Left cardiac atrium (tissue), 4 donors: Measurements from ENCODE around the gene CDC42BPG. TPM values are rescaled to one million over a fixed set of nuclear protein-coding genes. Genes with fewer than 3 reads are reported as not detected.
A peak's percentile ranks its signal among the peaks of the same experiment; 100 is the strongest.
"Not testable (repeated sequence)": the region's sequence is repeated elsewhere in the genome, so short reads cannot be mapped to it uniquely, and the experiment has no call there.

Experiments used
- ATAC-seq, 2 donors: fragments of 200-7000 bp; cut with Tn5 transposase; one replicate each; pipeline ENCODE4 v1.9.1; 2020; ENCODE audit warnings: mild to moderate bottlenecking in 2 of 2, moderate library complexity in 2 of 2
- DNase-seq: peaks from one replicate; pipeline ENCODE4 v3.0.0-alpha.2; 2020
- intact Hi-C, 2 donors: fragments of 100-400 bp; cut with DNase I; formaldehyde crosslinking; loops; one replicate each; pipeline versions ENCODE4 v1.14.1 to v1.15.1; 2022 to 2023
- total RNA-seq, 2 donors: library from RNA; stranded (reverse); fragmentation: NEBNext Ultra II Directional; extraction: Animal tissue kit (Norgen Biotek cat#: 25700); gene quantifications; one replicate each; pipeline ENCODE4 v1.2.1, GENCODE V29; 2021
- donor health status: DM: no; HTN: yes; CAD: no.
- donor health status: DM: no; HTN: yes; CAD: no; lungs with severe emphysema.
- donor health status: DM: yes; HTN: yes; CAD: no.
- donor health status: Dilated cardiomyopathy.

Gene CDC42BPG
- total RNA-seq, 2 donors from 2014 or later: 0.55 to 0.65 TPM

DNA sequence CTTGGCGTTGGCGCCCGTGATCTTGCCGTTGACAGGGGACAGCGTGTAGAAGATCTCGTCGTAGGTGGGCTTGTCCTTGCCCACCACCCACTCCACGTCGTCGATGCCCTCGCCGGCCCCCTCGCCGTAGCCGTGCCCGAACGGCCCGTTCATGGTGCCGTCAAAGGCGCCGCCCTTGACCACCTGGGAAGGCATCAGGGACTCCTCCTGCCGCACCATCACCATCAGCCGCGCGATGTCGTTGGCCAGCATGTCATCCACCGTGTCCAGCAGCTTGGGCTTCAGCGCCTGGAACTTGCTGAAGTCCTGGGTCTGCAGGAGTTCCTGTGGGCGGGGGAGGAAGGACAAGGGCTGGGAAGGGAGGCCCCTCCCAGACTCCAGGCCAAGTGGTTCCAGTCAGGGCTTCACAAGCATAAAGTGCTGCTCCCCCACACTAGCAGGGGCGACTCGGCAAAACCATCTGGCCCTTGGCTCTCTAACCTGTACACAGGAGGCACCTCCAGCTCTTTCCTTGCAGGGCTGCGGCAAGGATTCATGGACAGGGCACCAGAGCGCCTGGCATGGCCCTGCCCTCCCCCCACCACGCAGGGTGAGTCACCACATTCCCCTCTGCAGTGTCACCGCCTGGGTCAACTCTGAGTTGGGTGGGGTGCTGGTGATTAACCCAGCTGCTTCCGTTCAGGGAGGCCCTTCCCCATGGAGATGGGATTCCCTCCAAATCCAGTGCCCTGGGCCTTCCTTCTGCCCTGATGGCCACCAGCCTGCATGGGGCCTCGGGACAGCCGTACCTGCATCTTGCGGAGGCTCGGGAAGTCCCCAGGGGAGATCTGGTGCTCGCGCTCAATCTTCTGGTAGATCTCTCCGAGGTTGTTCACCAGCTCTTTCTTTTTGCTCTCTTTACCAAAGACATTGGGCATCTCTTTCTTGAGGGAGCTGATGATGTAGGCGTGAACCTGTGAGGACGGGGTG is 10.4 kb upstream of the CDC42BPG start:
- DNase-seq: peak; percentile 91
- ATAC-seq: peak; percentile 59 to 91
- intact Hi-C loops: no loop called here

DNA sequence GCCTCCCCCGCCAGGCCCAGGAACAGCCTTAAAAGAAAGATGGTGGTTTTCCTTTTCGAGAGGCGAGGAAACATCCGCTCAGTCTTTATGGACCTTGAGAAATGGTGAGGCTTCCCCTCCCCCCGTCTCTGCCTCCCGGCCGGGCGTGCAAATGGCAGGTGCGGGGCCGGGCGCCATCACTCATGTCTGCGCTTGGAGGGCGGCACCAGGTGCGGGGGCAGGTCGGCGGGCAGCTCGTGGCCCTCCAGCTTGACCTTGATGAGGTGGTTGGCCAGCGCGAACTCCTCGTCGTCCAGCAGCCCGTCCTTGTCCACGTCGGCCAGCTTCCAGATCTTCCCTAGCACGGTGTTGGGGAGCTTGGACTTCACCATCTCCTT is 9.7 kb upstream of the CDC42BPG start:
- intact Hi-C loops: no loop called here
- ATAC-seq: no peak
- no peak for DNase-seq

DNA sequence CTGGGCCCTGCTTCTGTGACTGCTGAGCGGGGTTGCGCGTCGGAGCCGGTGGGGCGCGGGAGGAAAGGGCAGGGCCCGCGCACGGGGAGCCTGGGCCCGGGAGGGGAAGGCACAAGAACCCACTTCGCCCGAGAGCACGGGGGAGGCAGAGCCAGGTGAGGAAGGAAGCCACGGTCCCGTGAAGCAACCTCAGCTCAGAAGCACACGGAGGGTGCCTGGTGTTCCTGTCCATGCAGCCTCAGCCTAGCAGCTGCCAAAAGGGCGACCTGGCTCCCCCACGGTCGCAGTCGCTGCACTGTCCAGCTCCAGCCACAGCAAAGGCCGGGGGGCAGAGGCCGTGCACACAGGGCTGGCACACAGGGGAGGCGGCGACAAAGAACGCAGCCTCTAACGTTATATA is 9.3 kb upstream of the CDC42BPG start:
- ATAC-seq: no peak
- intact Hi-C loops: no loop called here
- no peak for DNase-seq

DNA sequence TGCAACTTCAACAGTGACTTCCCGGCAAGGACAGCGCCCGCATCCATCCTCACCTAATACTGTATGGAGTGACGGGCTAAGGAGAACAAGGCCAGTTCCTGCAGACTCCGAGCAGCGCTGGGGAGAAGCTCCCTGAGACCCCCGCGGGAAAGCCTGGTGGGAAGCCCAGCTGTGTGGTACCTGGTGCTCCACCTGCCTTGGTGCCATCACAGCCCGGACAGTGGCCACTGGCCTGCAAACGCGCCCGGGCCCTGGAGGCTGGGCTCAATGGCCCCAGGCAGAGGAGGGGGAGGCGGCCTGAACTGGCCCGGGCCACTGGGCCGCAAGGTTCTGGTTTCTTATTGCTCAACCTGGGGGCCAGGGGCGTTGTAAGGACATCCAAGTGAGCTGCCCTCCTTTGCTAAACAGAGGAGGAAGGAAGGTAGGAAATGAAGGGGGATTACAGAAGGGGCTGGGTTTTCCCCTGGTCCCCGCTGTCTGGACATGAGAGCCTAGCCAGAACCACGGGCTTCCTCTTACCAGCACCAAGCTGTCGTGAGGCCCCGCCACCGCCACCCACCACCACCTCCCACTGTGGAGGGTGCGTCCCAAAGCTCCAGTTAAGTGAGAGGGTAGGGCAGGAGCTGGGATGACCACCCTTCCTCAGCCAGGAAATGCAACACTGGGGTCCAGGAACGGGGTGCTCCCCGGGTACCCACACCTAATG is 8.5 kb upstream of the CDC42BPG start:
- no peak for ATAC-seq
- no peak for DNase-seq

DNA sequence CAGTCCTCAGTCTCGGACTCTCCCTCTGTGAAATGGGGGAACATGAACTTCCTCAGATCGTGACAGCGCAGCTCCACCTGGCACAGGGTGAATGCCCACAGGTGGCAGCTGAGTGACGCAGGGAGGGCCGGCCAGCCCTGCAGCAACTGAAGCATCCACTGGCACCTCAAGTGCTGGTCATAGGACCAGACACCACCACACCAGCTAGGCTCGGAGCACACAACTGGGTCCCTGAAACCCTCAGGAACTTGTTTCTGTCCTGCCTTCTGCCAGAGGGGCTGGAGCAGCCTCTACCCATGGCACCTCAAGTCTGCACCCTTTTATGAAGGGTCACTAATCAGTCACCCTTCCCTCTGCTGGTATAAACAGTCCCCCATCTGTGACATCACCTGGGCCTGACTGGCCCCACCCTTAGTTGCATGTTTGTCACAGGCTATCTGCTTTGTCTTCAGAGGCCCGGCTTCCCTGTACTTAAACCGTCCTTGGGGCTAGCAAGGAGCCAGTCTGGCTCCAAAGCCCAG is 7.4 kb upstream of the CDC42BPG start:
- intact Hi-C loops: no loop called here
- DNase-seq (no peak), ATAC-seq (no peak)

More for the DNA sequence above, 8.5 kb upstream of the CDC42BPG start:
- intact Hi-C loops: no loop called here

DNA sequence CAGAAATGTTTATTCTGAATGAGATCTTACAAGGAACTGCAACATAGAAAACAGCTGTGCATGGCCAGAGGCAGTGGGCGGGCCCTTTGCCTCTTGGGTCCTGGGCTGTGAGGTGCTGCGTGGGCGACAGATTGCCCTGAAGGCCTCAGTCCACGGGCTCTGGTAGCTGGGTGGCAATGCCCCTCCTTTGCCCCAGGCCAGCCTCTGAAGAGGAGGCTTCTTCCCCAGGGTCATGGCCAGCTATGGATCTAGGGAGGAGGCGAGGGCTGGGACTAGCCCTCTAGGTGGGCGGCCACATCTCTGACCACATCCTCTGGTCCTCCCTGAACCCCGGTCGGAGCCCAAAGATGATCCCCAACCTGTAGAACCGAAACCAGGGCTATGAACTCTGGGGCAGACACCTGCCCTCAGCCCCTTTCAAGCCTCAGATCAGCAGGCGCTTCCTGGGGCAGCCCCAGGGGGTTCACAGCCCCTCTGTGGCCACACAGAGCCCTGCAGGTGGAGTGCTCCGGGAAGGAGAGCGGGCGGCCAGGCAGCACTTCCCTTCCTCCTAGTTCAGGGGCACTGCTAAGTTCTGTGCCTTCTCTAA is 6.6 kb upstream of the CDC42BPG start:
- no peak for DNase-seq
- ATAC-seq: no peak
- intact Hi-C loops: no loop called here

DNA sequence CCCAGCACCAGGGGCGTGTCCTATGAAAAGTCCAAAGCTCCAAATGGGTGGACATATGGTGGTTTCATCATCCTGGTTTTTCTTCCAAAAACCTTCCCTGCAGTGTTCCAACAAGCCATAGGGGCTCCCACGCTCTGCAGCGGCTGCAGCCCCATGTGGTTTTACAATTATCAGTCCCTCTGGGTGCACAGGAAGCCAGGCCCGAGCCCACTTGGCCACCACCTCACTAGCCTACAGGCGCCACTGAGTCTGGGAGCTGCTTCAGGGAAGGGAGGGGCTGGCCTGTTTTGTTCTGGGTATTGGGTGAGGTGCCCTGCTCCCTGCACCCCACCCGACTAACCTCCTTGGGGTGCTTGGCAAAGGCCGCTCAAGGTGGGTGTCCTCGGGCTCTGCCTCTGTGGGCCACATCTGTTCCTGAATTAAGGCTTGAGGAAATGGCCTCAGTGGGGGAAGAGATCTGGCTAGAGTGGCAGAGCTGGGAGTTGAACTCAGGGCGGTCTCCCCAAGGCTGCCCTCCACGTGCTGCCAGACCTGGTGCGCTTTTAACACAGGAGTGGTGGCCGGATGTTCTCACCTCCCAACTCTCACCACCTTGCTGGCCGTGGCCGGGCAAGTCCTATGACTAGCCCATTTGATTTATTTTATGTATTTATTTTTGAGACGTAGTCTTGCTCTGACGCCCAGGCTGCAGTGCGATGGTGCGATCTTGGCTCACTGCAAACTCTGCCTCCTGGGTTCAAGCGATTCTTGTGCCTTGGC is 5.3 kb upstream of the CDC42BPG start:
- DNase-seq: peak; percentile 52
- intact Hi-C loops: loop anchor here in 1 of 2 donors (10.0 kb wide), 1 partner anchor 65 kb away; no protein-coding TSS in a partner anchor
- peak; percentile 13 to 15 for ATAC-seq

DNA sequence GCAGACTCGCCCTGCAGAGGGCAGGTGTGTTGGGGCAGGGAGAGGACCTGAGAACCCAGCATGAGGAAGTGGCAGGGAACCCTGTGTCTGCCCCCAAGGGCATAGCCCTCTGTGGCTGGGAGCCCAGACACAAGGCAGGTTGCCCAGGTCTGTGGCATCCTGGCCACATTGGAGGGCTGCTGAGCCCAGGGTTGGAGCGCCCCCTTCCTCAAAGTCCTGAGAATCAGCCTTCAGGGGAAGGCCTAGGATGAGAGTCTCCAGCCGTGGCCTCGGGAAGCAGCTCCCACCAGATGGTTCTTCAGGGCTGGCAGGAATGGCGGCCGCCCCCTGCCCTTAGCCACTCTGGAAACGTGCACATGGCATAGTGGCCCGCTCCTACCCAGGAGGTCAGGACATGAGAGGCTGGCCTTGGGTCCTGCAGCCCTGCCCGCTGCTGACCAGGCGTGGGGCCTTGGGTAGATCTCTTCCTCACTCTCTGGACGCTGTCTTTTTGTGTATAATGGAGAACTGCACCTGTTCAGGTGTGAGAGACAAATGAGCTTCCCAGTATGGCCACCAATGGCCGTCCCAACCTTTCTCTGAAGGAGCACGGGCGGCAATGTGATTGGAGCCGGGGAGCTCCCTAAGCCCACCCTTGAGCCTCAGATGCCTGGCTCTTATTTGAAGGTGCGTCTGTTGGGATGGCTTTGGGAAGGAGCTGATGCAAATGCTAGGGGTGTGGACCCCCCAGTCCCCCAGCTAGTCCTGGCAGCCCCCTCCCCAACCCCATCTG is 4.6 kb upstream of the CDC42BPG start:
- no peak for DNase-seq
- no peak for ATAC-seq
- intact Hi-C loops: loop anchor here in 1 of 2 donors (10.0 kb wide), 1 partner anchor 64 kb away; no protein-coding TSS in a partner anchor

DNA sequence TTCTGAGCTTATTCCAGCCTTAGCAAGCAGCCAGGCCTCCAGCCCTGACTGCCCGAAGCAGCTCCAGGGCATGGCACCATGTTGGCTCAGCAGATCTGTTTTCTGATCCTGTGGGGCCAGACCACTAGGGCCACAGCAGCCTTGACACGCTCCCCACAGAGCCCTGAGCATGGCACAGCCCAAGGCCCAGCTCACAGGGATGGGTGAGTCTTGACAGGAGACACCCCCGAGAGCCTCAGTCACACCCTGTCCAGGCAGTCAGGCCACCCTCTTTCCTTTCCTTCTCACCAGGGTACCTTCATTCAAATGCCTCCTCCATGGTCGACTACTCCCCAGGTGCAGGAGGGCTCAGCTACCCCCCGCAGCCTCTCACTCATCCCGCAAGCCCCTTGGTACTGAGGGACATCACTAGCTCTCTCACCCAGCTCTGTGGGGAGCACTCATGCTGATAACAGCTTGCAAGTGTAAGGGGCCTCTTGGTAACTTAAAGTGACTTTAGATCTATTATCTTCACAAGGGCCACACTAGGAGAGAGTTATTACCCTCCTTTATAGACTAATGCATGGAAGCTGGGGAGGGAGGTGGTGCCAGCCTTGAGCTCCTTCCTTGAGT is 3.9 kb upstream of the CDC42BPG start:
- intact Hi-C loops: loop anchor here in 1 of 2 donors (10.0 kb wide), 1 partner anchor 64 kb away; no protein-coding TSS in a partner anchor
- no peak for ATAC-seq

DNA sequence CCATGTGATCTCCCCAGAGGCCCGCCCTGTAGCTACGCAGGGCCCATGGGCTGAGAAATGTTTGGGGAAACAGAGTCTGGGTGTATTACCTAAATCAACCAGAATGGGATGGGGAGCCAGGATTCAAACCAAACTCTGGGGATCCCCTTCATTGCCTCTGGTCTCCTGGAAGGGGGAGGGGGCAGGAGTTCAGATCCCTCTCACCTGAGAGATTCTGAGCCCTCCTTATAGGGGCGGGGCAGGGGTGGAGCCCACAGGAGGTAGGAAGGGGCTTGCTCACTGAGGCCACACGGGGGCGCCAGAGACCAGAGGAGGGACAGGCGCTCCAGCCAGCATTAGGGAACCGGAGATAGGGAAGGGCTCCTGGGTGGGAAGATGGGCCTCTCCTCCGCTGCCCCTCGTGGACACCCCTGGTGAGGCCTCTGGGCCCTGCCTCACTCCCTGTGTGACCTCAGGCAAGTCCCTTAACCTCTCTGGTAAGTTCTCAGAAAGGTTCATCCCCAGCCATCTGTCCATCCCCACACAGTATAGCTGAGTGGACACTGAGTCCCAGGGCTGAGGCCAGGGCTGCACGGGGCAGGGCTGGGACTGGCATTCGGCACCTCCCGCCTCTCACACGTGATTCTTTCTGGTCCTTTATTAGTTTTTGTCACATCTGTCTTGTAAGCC is 2.7 kb upstream of the CDC42BPG start:
- DNase-seq (peak; percentile 93), ATAC-seq (peak; percentile 83 to 88)
- intact Hi-C loops: loop anchor here (1.0 to 10.0 kb wide), 3 partner anchors 47 to 62 kb away; no protein-coding TSS in a partner anchor

More for the DNA sequence above, 3.9 kb upstream of the CDC42BPG start:
- no peak for DNase-seq

DNA sequence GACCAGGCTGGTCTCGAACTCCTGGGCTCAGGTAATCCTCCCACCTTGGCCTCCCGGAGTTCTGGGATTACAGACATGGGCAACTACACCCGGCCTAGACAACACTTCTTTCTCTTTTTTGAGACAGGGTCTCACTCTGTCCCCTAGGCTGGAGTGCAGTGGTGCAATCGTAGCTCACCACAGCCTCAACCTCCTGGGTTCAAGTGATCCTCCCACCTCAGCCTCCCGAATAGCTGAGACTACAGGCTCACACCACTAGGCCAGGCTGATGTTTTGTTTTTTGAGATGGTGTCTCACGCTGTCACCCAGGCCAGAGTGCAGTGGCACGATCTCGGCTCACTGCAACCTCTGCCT is 1.3 kb upstream of the CDC42BPG start:
- intact Hi-C loops: loop anchor here (2.0 to 10.0 kb wide), 2 partner anchors 49 to 61 kb away; no protein-coding TSS in a partner anchor
- not testable (repeated sequence) for ATAC-seq, DNase-seq

DNA sequence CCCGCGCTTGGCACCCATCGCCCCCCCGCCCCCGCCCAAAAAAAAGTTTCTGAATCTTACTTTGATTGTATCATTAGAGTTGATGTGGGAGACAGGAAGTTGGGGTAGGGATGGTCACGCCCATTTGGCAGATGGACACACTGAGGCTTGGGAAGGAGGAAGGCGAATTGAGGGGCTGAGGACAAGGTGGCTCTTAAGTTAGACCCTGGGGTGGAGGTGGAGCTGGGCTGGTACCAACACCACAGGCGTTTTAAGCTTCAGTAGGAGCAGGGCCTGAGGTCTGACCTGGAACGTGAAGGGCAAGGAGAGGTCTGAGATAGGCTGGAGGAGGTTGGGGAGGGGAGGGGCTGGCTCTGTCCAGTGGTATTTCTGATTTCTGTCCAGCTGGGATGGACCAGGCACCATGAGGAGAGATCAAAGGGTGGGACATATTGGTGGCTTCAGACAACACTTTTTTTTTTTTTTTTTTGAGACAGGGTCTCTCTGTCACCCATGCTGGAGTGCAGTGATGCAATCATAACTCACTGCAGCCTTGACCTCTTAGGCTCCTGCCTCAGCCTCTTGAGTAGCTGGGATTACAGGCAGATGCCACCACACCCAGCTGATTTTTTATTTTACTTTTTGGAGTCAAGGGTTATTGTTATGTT is 799 bp upstream of the CDC42BPG start:
- no peak for DNase-seq
- ATAC-seq: no peak
- intact Hi-C loops: loop anchor here in 1 of 2 donors (10.0 kb wide), 1 partner anchor 60 kb away; no protein-coding TSS in a partner anchor

DNA sequence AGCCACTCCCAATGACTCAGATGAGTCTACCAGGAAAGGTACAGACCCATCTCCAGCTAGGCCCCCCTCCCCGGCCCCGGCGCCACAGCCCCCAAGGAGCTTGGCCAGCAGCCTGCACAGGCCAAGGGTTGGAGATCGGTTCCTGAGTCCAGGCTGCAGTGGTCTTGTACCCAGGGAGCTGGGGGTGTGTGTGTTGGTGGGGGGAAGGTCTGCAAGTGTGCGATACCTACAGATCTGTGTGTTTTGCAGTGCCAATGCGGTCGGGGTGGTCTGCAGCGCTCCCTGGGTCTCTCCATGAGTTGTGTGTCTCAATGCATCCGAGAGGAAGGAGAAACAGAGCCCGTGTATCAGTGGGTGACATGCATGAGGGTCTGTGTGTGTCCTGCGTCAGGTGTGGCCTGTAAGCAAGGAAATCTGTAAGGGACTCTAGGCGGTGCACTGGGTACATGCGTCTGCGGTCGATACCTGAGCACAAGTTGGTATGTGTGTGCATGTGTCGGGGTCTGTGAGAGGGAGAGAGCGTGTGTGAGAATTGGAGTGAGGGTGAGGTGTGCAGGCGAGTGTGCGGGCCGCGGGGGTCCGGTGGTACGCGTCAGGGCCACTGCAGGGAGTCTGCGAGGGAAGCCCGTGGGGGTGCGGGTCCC is 645 bp downstream of the CDC42BPG start:
- DNase-seq (no peak), ATAC-seq (no peak)
- intact Hi-C loops: loop anchor here in 1 of 2 donors (10.0 kb wide), 1 partner anchor 59 kb away; no protein-coding TSS in a partner anchor

DNA sequence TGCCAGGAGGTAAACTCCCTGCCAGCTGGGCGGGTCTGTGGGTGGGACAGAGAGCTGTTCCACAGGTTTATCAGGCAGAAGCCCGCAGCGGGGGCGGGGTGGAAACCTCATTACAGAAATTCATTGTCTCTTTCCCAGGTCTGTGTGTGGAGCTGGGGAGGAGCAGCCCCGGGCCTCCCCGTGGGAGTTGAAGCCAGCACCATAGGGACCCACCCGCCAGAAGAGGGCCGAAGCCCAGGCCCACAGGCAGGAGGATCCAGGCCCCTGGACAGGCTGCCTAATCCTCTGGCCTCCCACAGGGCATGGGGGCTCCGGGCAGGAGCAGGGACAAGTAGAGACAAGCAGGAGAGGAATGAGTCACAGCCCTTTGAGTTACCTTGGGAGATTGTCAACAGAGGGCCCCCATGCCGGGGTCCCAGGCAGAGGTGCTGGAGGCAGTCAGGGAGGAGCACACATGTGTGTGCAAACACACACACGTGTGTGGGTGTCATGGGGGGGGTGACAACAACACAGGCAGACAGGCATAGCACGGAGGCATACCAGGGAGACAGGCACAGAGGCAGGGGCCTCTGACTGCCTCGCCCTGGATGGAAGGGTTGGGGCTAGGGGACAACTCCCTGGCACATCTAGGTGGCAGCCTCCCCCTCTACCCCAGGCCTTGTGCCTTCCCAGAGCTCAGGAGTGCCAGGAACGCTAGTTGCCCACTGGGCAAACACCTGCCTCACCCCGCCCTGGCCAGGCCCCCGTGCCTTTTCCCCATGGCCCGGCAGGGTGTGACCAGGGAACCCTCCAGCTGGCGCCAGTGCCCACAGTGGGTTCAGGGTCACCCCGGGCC is 1.4 kb downstream of the CDC42BPG start:
- DNase-seq (no peak), ATAC-seq (no peak)
- intact Hi-C loops: loop anchor here in 1 of 2 donors (10.0 kb wide), 1 partner anchor 58 kb away; no protein-coding TSS in a partner anchor

DNA sequence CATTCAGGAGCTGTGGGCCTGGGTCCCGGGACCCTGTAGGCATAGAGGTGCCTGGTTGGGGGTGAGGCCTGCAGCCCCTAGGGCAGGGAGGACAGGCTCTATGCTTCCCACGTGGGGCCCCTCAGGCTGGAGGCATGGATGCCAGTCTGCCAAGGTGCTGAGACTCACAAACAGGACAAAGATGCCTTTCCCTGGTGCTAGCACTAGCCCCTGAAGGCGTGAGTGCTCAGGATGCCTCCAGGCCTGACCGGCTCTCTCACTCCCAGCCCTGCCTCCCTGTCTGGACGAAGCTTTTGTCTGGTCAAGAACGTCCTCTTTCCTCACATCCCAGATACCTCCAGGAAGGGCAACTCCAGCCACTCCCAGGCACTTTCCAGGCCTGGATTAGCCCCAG is 2.1 kb downstream of the CDC42BPG start:
- ATAC-seq: no peak
- intact Hi-C loops: loop anchor here in 1 of 2 donors (10.0 kb wide), 1 partner anchor 58 kb away; no protein-coding TSS in a partner anchor
- DNase-seq: no peak
